HL-60 (cell line): ENCODE data around the gene SLC6A9.

Experiments used
- DNase-seq, 2 experiments: peaks; one replicate each; pipeline ENCODE4 v3.0.0-alpha.2; 2010 to 2020; ENCODE audit warnings: low read depth in 1 of 2, low spot score in 1 of 2
- H3K27ac ChIP-seq: fragments of 250-450 bp; sonication (Bioruptor Pico); replicated peaks from 2 replicates; pipeline ENCODE4 v1.5.1; 2020; ENCODE audit warnings: mild to moderate bottlenecking, moderate library complexity
- H3K27me3 ChIP-seq: fragments of 250-450 bp; sonication (Bioruptor Pico); 2 replicates; pipeline ENCODE4 v1.5.1; 2021; ENCODE audit warnings: mild to moderate bottlenecking, moderate library complexity; ENCODE audit not compliant: insufficient read depth, poor library complexity, severe bottlenecking
- H3K4me3 ChIP-seq: replicated peaks from 2 replicates; pipeline ENCODE4 v1.5.1; 2011; ENCODE audit warnings: mild to moderate bottlenecking, control low read depth, low read length; ENCODE audit not compliant: insufficient read depth
- GABPA ChIP-seq: IDR thresholded peaks from 2 replicates; pipeline ENCODE4 v1.6.1; 2012; ENCODE audit warnings: low read depth
- POLR2AphosphoS5 ChIP-seq: IDR thresholded peaks from 2 replicates; pipeline ENCODE4 v1.6.1; 2012; ENCODE audit warnings: low read depth
- SPI1 ChIP-seq: IDR thresholded peaks from 2 replicates; pipeline ENCODE4 v1.6.1; 2012; ENCODE audit warnings: low read depth, mild to moderate bottlenecking, borderline replicate concordance
- TF ChIP-seq, protein P1 (sequence below): IDR thresholded peaks from one replicate; pipeline ENCODE4 v1.5.1; 2011; ENCODE audit warnings: low read length, control low read depth, inconsistent platforms; ENCODE audit not compliant: insufficient read depth
- TF ChIP-seq, protein P2 (sequence below): IDR thresholded peaks from 2 replicates; pipeline ENCODE4 v1.6.1; 2012; ENCODE audit warnings: low read depth; ENCODE audit not compliant: insufficient replicate concordance

The SLC6A9 gene

DNA sequence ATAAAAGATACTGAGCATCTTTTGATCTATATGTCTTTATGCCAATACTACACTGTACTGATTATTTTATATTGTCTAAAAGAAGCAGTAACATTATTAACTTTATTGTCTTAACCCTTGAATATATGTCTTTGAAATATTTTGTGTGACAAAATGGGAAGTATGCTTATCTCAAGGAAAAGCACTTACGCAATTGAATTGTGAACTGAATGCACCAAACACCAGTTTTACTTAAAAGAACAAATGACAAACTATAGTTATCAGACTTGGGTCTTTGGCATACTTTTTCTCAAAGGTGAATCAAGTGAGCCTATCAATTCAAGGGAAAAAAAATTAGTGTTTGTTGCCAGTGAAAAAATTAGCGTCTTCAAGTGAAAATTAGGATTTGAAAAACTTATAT lies 9.2 kb upstream of the SLC6A9 start:
- TF ChIP-seq, protein P1, sequence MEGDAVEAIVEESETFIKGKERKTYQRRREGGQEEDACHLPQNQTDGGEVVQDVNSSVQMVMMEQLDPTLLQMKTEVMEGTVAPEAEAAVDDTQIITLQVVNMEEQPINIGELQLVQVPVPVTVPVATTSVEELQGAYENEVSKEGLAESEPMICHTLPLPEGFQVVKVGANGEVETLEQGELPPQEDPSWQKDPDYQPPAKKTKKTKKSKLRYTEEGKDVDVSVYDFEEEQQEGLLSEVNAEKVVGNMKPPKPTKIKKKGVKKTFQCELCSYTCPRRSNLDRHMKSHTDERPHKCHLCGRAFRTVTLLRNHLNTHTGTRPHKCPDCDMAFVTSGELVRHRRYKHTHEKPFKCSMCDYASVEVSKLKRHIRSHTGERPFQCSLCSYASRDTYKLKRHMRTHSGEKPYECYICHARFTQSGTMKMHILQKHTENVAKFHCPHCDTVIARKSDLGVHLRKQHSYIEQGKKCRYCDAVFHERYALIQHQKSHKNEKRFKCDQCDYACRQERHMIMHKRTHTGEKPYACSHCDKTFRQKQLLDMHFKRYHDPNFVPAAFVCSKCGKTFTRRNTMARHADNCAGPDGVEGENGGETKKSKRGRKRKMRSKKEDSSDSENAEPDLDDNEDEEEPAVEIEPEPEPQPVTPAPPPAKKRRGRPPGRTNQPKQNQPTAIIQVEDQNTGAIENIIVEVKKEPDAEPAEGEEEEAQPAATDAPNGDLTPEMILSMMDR, result no peak
- TF ChIP-seq, protein P2, sequence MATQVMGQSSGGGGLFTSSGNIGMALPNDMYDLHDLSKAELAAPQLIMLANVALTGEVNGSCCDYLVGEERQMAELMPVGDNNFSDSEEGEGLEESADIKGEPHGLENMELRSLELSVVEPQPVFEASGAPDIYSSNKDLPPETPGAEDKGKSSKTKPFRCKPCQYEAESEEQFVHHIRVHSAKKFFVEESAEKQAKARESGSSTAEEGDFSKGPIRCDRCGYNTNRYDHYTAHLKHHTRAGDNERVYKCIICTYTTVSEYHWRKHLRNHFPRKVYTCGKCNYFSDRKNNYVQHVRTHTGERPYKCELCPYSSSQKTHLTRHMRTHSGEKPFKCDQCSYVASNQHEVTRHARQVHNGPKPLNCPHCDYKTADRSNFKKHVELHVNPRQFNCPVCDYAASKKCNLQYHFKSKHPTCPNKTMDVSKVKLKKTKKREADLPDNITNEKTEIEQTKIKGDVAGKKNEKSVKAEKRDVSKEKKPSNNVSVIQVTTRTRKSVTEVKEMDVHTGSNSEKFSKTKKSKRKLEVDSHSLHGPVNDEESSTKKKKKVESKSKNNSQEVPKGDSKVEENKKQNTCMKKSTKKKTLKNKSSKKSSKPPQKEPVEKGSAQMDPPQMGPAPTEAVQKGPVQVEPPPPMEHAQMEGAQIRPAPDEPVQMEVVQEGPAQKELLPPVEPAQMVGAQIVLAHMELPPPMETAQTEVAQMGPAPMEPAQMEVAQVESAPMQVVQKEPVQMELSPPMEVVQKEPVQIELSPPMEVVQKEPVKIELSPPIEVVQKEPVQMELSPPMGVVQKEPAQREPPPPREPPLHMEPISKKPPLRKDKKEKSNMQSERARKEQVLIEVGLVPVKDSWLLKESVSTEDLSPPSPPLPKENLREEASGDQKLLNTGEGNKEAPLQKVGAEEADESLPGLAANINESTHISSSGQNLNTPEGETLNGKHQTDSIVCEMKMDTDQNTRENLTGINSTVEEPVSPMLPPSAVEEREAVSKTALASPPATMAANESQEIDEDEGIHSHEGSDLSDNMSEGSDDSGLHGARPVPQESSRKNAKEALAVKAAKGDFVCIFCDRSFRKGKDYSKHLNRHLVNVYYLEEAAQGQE, result no peak
- TF ChIP-seq POLR2AphosphoS5, result no peak
- no peak for TF ChIP-seq SPI1
- no peak for TF ChIP-seq GABPA
- DNase-seq, result no peak
- H3K27me3 ChIP-seq, result no peaks in the 10 kb centered on the region
- H3K4me3 ChIP-seq, result no peak overlapping the region
- H3K27ac ChIP-seq, result no peak overlapping the region

DNA sequence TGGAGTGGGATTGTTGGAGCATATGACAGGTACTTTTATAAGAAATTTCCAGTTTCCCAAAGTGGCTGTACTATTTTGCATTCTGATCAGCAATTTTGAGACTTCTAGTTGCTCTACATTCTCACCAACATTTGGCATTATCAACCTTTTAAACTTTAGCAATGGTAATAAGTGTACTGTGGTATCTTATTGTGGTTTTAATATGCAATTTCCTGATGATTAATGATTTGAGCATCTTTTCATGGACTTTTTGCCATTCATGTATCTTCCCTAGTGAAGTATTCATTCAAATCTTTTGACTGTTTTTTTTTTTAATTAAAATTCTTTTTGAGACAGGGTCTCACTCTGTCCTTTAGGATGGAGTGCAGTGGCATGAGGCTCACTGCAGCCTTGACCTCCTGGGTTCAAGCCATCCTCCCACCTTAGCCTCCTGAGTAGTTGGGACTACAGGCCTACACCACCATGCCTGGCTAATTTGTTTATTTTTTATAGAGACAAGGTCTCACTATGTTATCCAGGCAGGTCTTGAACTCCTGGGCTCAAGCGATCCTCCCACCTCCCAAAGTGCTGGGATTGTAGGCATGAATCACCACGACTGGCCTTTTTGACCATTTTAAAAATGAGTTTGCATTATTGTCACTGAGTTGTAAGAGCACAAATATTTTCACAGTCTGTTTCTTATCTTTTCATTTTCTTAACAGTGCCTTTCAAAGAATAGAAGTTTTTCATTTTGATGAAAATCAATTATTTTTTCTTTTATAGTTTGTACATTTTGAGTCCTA lies 7.8 kb upstream of the SLC6A9 start:
- Histone ChIP-seq H3K27ac (no peak overlapping the region), H3K27me3 (no peaks in the 10 kb centered on the region), H3K4me3 (no peak overlapping the region)
- no peak for TF ChIP-seq SPI1
- TF ChIP-seq POLR2AphosphoS5, result no peak
- TF ChIP-seq, protein P1, result no peak
- TF ChIP-seq, protein P2, result no peak
- no peak for TF ChIP-seq GABPA
- DNase-seq, result no peak

DNA sequence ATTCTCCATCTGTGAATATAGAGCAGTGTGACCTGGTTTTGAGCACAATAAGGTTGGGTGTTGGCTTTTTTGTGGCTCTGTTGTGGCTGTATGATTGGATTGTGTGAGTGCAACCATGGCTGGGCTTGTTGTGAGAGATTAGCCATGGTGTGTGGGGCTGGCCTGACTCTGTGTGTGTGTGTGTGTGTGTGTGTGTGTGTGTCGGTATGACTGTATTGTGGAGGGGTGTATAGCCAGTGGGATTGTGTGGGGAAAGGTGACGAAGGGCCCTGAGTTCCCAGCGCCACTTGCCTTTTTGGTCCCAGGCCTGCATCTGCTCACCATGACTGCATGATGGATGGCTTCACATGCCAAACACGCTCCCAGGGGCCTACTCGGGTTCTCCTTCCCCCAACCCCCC lies 5.9 kb upstream of the SLC6A9 start:
- no peak for TF ChIP-seq SPI1
- TF ChIP-seq GABPA, result no peak
- no peak for TF ChIP-seq POLR2AphosphoS5
- TF ChIP-seq, protein P2, result no peak
- TF ChIP-seq, protein P1, result no peak
- no peak overlapping the region for H3K4me3 ChIP-seq
- H3K27me3 ChIP-seq, result no peaks in the 10 kb centered on the region
- DNase-seq, result no peak
- no peak overlapping the region for H3K27ac ChIP-seq
